ENCODE data around the gene ACSL3. TPM values are rescaled to one million over a fixed set of nuclear protein-coding genes. Genes with fewer than 3 reads are reported as not detected.
A peak's percentile ranks its signal among the peaks of the same experiment; 100 is the strongest.

Gene ACSL3
- total RNA-seq, 1 donor from 2014 or later = 107 TPM

GRCh38 chr2:222973733-222974132 is 112.9 kb downstream of the ACSL3 start:
- Mint-ChIP-seq H3K27ac (ENCODE audit: unreplicated experiment) (no peak overlapping the region), H3K36me3 (ENCODE audit: low read depth) (no peaks in the 10 kb centered on the region), H3K4me1 (ENCODE audit: low read depth) (peaks cover 17% of the 10 kb centered on the region), H3K4me3 (ENCODE audit: unreplicated experiment) (no peak overlapping the region), H3K9me3 (ENCODE audit: low read depth) (no peaks in the 10 kb centered on the region), H3K27me3 (ENCODE audit: low read depth) (no peaks in the 10 kb centered on the region)
- DNase-seq (ENCODE audit: low spot score) = no peak
- TF ChIP-seq CTCF (IDR thresholded peaks at IDR 0.05) = no peak

- Mint-ChIP-seq H3K4me1 (ENCODE audit: low read depth) (peaks cover 31% of the 10 kb centered on the region), H3K9me3 (ENCODE audit: low read depth) (no peaks in the 10 kb centered on the region), H3K36me3 (ENCODE audit: low read depth) (no peaks in the 10 kb centered on the region), H3K27ac (ENCODE audit: unreplicated experiment) (peak overlapping the region; percentile 37), H3K27me3 (ENCODE audit: low read depth) (no peaks in the 10 kb centered on the region), H3K4me3 (ENCODE audit: unreplicated experiment) (no peak overlapping the region)
- DNase-seq (ENCODE audit: low spot score) = no peak
- no peak for TF ChIP-seq CTCF (IDR thresholded peaks at IDR 0.05)
Measured at GRCh38 chr2:222976521-222977061, 115.8 kb downstream of the ACSL3 start.

GRCh38 chr2:222977121-222977520 is 116.3 kb downstream of the ACSL3 start:
- H3K4me1 Mint-ChIP-seq (ENCODE audit: low read depth) = peaks cover 36% of the 10 kb centered on the region
- DNase-seq (ENCODE audit: low spot score) = no peak
- no peak for TF ChIP-seq CTCF (IDR thresholded peaks at IDR 0.05)
- H3K9me3 Mint-ChIP-seq (ENCODE audit: low read depth) = no peaks in the 10 kb centered on the region
- H3K27ac Mint-ChIP-seq (ENCODE audit: unreplicated experiment) = no peak overlapping the region
- H3K4me3 Mint-ChIP-seq (ENCODE audit: unreplicated experiment) = no peak overlapping the region
- H3K27me3 Mint-ChIP-seq (ENCODE audit: low read depth) = no peaks in the 10 kb centered on the region
- no peaks in the 10 kb centered on the region for H3K36me3 Mint-ChIP-seq (ENCODE audit: low read depth)

- no peaks in the 10 kb centered on the region for H3K27me3 Mint-ChIP-seq (ENCODE audit: low read depth)
- DNase-seq (ENCODE audit: low spot score) = no peak
- peak overlapping the region; percentile 6 for H3K27ac Mint-ChIP-seq (ENCODE audit: unreplicated experiment)
- H3K36me3 Mint-ChIP-seq (ENCODE audit: low read depth) = no peaks in the 10 kb centered on the region
- H3K4me3 Mint-ChIP-seq (ENCODE audit: unreplicated experiment) = no peak overlapping the region
- H3K4me1 Mint-ChIP-seq (ENCODE audit: low read depth) = peaks cover 47% of the 10 kb centered on the region
- peaks cover 7% of the 10 kb centered on the region for H3K9me3 Mint-ChIP-seq (ENCODE audit: low read depth)
- TF ChIP-seq CTCF (IDR thresholded peaks at IDR 0.05) = no peak
Measured at GRCh38 chr2:222978850-222979249, 118.0 kb downstream of the ACSL3 start.

- peaks cover 47% of the 10 kb centered on the region for H3K4me1 Mint-ChIP-seq (ENCODE audit: low read depth)
- H3K4me3 Mint-ChIP-seq (ENCODE audit: unreplicated experiment) = no peak overlapping the region
- H3K9me3 Mint-ChIP-seq (ENCODE audit: low read depth) = peaks cover 8% of the 10 kb centered on the region
- TF ChIP-seq CTCF (IDR thresholded peaks at IDR 0.05) = no peak
- H3K27me3 Mint-ChIP-seq (ENCODE audit: low read depth) = no peaks in the 10 kb centered on the region
- DNase-seq (ENCODE audit: low spot score) = no peak
- H3K27ac Mint-ChIP-seq (ENCODE audit: unreplicated experiment) = no peak overlapping the region
- H3K36me3 Mint-ChIP-seq (ENCODE audit: low read depth) = no peaks in the 10 kb centered on the region
Measured at GRCh38 chr2:222979484-222979883, 118.6 kb downstream of the ACSL3 start.

Measured in chondrocyte (in vitro differentiated cells).